Limb (tissue), 2 donors: Measurements from ENCODE around the gene ATP9B.
"Not testable (repeated sequence)": the region's sequence is repeated elsewhere in the genome, so short reads cannot be mapped to it uniquely, and the experiment has no call there.

ENCODE experiments used
- DNase-seq, 2 donors: peaks; one replicate each; pipeline ENCODE4 v3.0.0-alpha.2; 2016; ENCODE audit errors: extremely low spot score in 2 of 2

ATP9B gene

GRCh38 chr18:79229431-79229830, 160.2 kb downstream of the ATP9B start:
- no peak for DNase-seq

DNA sequence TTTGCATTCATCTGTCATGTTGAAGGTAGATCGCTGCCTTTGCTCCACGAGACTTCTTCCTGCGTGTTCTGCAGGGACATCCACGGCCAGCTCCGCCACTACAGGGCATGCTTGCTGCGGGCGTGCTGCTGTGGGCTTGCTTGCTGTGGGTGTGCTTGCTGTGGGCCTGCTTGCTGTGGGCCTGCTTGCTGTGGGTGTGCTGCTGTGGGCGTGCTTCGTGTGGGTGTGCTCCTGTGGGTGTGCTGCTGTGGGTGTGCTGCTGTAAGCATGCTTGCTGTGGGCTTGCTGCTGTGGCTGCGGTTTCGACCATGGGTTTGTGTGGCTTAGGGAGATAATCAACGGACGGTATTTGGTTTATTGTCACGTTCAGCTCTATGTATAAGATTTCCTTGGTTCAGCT, 165.2 kb downstream of the ATP9B start:
- DNase-seq, result no peak

DNA sequence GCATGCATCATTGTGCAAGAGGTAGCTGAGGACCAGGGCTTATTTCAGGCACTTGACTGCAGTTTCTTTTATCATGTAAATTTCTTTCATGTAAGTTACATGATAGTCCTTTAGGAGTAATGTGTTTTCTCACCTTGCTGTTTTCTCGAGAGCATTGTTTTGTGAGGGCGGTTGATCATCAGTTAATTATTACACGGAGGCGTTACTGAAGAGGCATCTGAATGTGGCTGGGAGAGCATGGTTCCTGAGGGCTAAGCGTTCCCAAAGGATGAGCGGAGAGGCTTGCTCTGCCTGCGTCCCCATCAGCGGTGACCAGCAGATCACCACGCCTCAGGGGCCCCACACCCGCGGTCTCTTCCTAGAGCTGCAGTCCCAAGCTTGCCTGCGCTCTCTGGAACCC, 170.4 kb downstream of the ATP9B start:
- DNase-seq, result no peak

DNA sequence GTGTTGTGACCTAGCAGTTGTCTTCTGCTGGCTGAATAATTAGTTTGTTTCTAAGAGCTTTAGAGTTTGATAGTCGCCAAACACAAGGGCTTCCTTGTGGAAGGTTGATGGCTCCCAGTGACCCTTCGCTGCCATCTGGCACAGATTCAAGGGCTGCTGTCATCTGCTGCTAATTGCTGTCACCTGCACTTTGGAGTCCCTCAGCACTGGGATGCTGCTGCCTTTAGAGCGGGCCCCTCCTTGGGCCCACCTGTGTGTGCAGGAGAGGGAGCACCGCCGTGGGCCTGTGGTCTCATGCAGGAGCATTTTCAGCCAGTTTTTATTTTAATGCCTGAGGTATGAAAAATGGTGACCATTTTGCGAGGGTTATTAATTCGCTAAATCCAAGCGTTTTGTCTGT, 172.6 kb downstream of the ATP9B start:
- no peak for DNase-seq

- DNase-seq, result no peak
These were observed 173.1 kb downstream of the ATP9B start for GRCh38 chr18:79242246-79242645.

GRCh38 chr18:79245517-79246001, 176.4 kb downstream of the ATP9B start:
- DNase-seq, result no peak

GRCh38 chr18:79246309-79247108, 177.3 kb downstream of the ATP9B start:
- DNase-seq, result peak; percentile 77 to 88

- no peak for DNase-seq
These were observed 179.4 kb downstream of the ATP9B start for GRCh38 chr18:79248495-79249060.

- DNase-seq, result no peak
These were observed 181.2 kb downstream of the ATP9B start for GRCh38 chr18:79250301-79250981.

- DNase-seq, result no peak
These were observed 181.8 kb downstream of the ATP9B start for GRCh38 chr18:79251021-79251420.

DNA sequence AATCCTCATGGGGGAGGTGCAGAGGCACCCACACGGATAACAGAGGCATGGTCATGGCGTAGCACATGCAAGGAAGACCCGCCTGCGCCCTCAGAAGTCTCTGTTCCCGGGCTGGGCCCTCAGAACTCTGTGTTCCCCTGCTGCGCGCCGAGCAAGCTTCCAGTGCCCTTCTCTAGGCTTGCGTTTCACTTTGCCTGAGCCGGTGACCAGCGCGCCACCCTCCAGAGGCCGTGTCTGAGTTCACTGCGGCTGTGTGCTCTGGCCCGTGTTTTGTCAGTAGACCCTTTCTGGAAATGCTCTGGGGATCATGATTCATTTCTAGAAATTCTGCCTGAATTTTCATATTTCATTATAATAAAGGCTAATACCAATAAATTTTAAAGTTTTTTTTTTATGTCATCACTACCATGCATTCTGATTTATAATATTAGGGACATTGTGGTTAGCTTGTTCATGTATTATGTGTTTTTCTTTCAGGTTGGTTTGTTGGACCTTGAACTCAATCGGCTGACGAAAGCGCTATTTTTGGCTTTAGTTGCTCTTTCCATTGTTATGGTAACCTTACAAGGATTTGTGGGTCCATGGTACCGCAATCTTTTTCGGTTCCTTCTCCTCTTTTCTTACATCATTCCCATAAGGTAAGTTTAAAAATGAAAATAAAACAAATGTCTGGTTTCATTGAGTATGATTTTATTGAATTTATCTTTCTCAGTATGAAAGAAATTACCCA, 183.9 kb downstream of the ATP9B start:
- DNase-seq, result no peak

DNA sequence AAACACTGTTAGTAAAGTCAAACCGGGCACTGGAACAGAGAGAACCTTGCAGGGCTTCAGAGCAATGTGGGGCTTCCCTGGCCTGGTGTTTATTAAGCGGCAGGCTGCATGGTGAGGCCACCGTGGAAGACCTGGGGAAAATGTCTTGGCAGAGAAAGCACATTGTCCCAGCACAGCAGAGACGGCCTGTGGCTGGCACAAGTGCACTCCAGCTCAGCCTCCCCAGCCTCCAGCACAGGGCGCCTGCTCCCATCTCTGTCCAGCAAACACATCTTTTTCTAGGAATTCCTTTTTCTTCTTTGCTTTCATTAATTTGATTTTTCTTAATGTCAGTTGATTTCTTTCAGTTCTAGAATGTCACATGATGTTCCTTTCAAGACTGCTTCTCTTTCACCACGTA, 188.3 kb downstream of the ATP9B start:
- DNase-seq, result no peak

DNA sequence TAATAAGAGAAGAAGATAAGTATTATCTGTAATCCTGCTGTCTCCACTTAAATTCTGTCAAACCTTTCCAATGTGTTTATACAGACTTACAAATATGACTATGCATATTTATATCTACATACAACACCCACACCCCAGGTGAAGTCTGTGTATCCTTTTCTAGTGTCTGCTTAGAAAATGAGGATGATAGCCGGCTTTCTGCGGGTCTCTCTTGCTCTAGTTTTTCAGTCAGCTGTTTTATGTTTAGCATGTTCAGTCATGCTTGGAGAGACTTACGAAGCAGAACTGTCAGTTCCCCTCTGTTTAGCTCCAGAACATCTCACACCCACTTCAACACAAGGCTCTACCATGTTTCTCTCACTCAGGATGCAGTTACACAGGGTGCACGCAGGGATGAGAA, 189.3 kb downstream of the ATP9B start:
- DNase-seq, result no peak

DNA sequence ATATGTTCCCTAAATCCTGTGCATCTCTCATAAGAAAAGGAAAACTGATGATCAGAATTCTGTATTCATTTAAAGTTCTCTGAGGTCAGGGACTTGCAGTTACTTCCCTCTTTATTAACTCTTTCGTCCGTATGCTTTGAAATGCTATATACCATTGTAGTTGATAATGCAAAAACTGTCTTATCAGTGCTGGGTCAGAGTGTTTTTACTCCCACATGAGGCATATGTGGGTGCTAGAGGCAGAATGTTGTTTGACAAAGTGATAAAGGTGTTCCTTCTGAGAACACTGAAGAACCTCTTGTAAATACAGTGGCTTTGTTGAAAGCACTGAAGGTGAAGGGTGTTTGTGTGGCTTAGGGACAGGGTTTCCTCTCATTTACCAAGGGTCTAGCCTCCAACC, 190.0 kb downstream of the ATP9B start:
- no peak for DNase-seq

GRCh38 chr18:79260023-79260422, 190.8 kb downstream of the ATP9B start:
- no peak for DNase-seq

- no peak for DNase-seq
These were observed 191.3 kb downstream of the ATP9B start for GRCh38 chr18:79260510-79260909.

- not testable (repeated sequence) for DNase-seq
These were observed 195.9 kb downstream of the ATP9B start for GRCh38 chr18:79265068-79265467.

- not testable (repeated sequence) for DNase-seq
These were observed 202.6 kb downstream of the ATP9B start for GRCh38 chr18:79271812-79272211.

DNA sequence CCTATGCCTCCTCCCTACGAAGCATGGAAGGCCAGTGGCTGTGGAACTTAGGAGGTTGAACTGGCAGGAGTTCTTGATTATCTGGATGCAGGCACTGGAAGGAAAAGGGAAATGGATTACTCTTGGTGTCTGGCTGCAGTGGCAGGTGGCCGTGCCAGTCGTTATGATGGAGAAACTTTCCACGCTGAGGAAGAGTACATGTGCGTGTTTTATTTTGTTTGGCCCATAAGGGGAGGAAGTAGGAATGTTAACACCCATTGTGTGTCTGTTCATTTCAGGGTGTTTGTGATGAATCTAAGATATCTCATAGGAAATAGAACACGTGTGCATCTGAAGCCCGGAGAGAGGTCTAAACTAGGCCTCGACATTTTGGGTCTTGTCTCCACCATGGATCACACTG, 203.7 kb downstream of the ATP9B start:
- no peak for DNase-seq

- DNase-seq, result no peak
These were observed 205.6 kb downstream of the ATP9B start for GRCh38 chr18:79274823-79275222.

DNA sequence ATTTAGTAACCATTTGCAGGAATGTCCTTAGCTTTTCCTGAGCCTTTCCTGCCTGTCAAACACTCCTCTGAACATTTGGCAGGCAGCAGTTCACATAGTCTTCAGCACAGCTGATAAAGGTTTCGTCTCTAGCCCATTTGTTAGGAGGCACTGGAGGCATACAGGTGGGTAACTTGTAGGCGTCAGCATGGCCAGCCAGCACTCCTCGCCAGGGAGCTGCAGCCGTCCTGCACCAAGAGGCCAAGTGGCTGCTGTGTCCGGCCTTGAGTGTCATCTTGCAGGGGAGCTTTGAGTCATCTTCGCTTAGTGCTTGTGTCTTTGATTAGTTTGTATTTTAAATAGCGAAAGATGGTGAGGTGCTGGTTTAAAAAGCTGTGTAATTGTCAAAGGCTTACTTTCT, 206.3 kb downstream of the ATP9B start:
- DNase-seq, result no peak

- DNase-seq, result no peak
These were observed 206.8 kb downstream of the ATP9B start for GRCh38 chr18:79275992-79276391.
